ENCODE results near the gene ZCCHC7. TPM values are rescaled to one million over a fixed set of nuclear protein-coding genes. Genes with fewer than 3 reads are reported as not detected.

ZCCHC7 gene
- total and polyA plus RNA-seq, 10 of the 15 experiments (the other 5 are each of a cell fraction or from before 2014, with no cell fraction given), result 42.9 to 178 (median 53.3) TPM

GRCh38 chr9:37155601-37156000 lies 35.2 kb downstream of the ZCCHC7 start:
- ChIA-PET RAD21 (ENCODE audit: unreplicated experiment) (interaction anchor here (1.2 kb wide), 1 partner anchor 9 kb away, joined by 4 read pairs; no protein-coding TSS in a partner anchor), CTCF (interaction anchor here (1.1 kb wide), 1 partner anchor 8 kb away, joined by 3 read pairs; no protein-coding TSS in a partner anchor), POLR2A (interaction anchor here (1.6 kb wide), 1 partner anchor 15 kb away, joined by 6 read pairs; no protein-coding TSS in a partner anchor), SMC1A (ENCODE audit: uncharacterized antibody, unreplicated experiment) (interaction anchor here (1.0 to 1.8 kb wide), 2 partner anchors 8 to 17 kb away, joined by 4 to 9 read pairs; no protein-coding TSS in a partner anchor)
- H3K27ac ChIP-seq (ENCODE audit: control insufficient read depth, insufficient read depth), result no peak overlapping the region
- in situ Hi-C loops (cut with MboI), result no loop called here
- H3K4me1 ChIP-seq (ENCODE audit: control insufficient read depth, insufficient read depth, low read length), result peaks cover 8% of the 10 kb centered on the region; the same call in 1 of the 2 replicates
- FAIRE-seq, result no peak
- 100% methylated on average over 2 of the region's 2 CpGs for WGBS (ENCODE audit: insufficient coverage, insufficient replicate concordance, low lambda C conversion rate, missing lambda C conversion rate)
- H3K4me3 ChIP-seq, result no peak overlapping the region
- H3K79me2 ChIP-seq (ENCODE audit: control insufficient read depth, insufficient read depth, low read length), result peaks cover 42% of the 10 kb centered on the region
- intact Hi-C loops (cut with micrococcal nuclease; ENCODE audit: unreplicated experiment), result no loop called here
- peaks cover 5 to 18% of the 10 kb centered on the region in 2 experiments; a peak in 3 of 4 replicates for H3K36me3 ChIP-seq (ENCODE audit: control insufficient read depth in 2 of 2, insufficient read depth in 2 of 2, low read length in 1 of 2)
- ATAC-seq, result no peak
- peaks cover 3% of the 10 kb centered on the region; the same call in 2 of the 3 replicates for H3K9me3 ChIP-seq (replicated peaks; ENCODE audit: control insufficient read depth, insufficient read depth, low read length)
- H3K9ac ChIP-seq (ENCODE audit: control insufficient read depth, insufficient read depth, low read length), result no peak overlapping the region
- no peak overlapping the region for H2AFZ ChIP-seq (ENCODE audit: control insufficient read depth, low read depth, low read length)
- no peaks in the 10 kb centered on the region for H4K20me1 ChIP-seq (ENCODE audit: control insufficient read depth, insufficient read depth)
- no peak overlapping the region for H3K4me2 ChIP-seq (ENCODE audit: control insufficient read depth, insufficient read depth)
- no TSS peak for BruUV-seq (replicated peaks)
- no peaks in the 10 kb centered on the region for H3K27me3 ChIP-seq (replicated peaks in 1 of 2; ENCODE audit: control insufficient read depth in 2 of 2, insufficient read depth in 2 of 2, low read length in 1 of 2)
- DNase-seq (ENCODE audit: low read depth, low spot score), result no peak
- TF ChIP-seq TCF7 (IDR thresholded peaks at IDR 0.05; ENCODE audit: borderline replicate concordance) (no peak), KDM1A (IDR thresholded peaks at IDR 0.05; ENCODE audit: borderline replicate concordance) (no peak), RFX5 (IDR thresholded peaks at IDR 0.05; ENCODE audit: low read depth, low read length) (no peak), HCFC1 (IDR thresholded peaks at IDR 0.05; ENCODE audit: low read length) (no peak), BCL11A (IDR thresholded peaks at IDR 0.05; ENCODE audit: low read depth, low read length) (no peak), FOS (IDR thresholded peaks at IDR 0.05; ENCODE audit: borderline replicate concordance, extremely low read depth, insufficient read length) (no peak), MLLT1 (IDR thresholded peaks at IDR 0.05) (no peak), PAX5 (IDR thresholded peaks at IDR 0.05; ENCODE audit: borderline replicate concordance, low read depth, low read length) (no peak), EZH2 (IDR thresholded peaks at IDR 0.05; ENCODE audit: borderline replicate concordance, control insufficient read depth, low read depth, low read length) (no peak), HDGF (IDR thresholded peaks at IDR 0.05) (no peak)
- TF ChIP-seq, protein P1, sequence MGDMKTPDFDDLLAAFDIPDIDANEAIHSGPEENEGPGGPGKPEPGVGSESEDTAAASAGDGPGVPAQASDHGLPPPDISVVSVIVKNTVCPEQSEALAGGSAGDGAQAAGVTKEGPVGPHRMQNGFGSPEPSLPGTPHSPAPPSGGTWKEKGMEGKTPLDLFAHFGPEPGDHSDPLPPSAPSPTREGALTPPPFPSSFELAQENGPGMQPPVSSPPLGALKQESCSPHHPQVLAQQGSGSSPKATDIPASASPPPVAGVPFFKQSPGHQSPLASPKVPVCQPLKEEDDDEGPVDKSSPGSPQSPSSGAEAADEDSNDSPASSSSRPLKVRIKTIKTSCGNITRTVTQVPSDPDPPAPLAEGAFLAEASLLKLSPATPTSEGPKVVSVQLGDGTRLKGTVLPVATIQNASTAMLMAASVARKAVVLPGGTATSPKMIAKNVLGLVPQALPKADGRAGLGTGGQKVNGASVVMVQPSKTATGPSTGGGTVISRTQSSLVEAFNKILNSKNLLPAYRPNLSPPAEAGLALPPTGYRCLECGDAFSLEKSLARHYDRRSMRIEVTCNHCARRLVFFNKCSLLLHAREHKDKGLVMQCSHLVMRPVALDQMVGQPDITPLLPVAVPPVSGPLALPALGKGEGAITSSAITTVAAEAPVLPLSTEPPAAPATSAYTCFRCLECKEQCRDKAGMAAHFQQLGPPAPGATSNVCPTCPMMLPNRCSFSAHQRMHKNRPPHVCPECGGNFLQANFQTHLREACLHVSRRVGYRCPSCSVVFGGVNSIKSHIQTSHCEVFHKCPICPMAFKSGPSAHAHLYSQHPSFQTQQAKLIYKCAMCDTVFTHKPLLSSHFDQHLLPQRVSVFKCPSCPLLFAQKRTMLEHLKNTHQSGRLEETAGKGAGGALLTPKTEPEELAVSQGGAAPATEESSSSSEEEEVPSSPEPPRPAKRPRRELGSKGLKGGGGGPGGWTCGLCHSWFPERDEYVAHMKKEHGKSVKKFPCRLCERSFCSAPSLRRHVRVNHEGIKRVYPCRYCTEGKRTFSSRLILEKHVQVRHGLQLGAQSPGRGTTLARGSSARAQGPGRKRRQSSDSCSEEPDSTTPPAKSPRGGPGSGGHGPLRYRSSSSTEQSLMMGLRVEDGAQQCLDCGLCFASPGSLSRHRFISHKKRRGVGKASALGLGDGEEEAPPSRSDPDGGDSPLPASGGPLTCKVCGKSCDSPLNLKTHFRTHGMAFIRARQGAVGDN (IDR thresholded peaks at IDR 0.05), result no peak
- TF ChIP-seq, protein P2, sequence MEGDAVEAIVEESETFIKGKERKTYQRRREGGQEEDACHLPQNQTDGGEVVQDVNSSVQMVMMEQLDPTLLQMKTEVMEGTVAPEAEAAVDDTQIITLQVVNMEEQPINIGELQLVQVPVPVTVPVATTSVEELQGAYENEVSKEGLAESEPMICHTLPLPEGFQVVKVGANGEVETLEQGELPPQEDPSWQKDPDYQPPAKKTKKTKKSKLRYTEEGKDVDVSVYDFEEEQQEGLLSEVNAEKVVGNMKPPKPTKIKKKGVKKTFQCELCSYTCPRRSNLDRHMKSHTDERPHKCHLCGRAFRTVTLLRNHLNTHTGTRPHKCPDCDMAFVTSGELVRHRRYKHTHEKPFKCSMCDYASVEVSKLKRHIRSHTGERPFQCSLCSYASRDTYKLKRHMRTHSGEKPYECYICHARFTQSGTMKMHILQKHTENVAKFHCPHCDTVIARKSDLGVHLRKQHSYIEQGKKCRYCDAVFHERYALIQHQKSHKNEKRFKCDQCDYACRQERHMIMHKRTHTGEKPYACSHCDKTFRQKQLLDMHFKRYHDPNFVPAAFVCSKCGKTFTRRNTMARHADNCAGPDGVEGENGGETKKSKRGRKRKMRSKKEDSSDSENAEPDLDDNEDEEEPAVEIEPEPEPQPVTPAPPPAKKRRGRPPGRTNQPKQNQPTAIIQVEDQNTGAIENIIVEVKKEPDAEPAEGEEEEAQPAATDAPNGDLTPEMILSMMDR (IDR thresholded peaks at IDR 0.05 in 2 of 3, conservative IDR thresholded peaks at IDR 0.05 in 1 of 3; ENCODE audit: control insufficient read depth in 2 of 3, extremely low read depth in 1 of 3, insufficient read depth in 1 of 3, low read depth in 3 of 3, low read length in 3 of 3), result no peak
- TF ChIP-seq, protein P3, sequence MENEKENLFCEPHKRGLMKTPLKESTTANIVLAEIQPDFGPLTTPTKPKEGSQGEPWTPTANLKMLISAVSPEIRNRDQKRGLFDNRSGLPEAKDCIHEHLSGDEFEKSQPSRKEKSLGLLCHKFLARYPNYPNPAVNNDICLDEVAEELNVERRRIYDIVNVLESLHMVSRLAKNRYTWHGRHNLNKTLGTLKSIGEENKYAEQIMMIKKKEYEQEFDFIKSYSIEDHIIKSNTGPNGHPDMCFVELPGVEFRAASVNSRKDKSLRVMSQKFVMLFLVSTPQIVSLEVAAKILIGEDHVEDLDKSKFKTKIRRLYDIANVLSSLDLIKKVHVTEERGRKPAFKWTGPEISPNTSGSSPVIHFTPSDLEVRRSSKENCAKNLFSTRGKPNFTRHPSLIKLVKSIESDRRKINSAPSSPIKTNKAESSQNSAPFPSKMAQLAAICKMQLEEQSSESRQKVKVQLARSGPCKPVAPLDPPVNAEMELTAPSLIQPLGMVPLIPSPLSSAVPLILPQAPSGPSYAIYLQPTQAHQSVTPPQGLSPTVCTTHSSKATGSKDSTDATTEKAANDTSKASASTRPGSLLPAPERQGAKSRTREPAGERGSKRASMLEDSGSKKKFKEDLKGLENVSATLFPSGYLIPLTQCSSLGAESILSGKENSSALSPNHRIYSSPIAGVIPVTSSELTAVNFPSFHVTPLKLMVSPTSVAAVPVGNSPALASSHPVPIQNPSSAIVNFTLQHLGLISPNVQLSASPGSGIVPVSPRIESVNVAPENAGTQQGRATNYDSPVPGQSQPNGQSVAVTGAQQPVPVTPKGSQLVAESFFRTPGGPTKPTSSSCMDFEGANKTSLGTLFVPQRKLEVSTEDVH (IDR thresholded peaks at IDR 0.05; ENCODE audit: low read depth, partially characterized antibody), result no peak

All from GM12878 (cell line).